SK-N-SH treated with all-trans-retinoic acid at 6 μM for 48 hours (cell line): Measurements from ENCODE around the gene S100P.

Experiments
- ATAC-seq: fragments of 200-7000 bp; cut with Tn5 transposase; 3 replicates; pipeline ENCODE4 v1.9.1; 2020; ENCODE audit warnings: mild to moderate bottlenecking, moderate library complexity
- ARNTL ChIP-seq: fragments of 450-650 bp; formaldehyde crosslinking; IDR thresholded peaks from 2 replicates; pipeline ENCODE4 v1.5.0; 2020; ENCODE audit warnings: low read depth, mild to moderate bottlenecking, moderate library complexity, borderline replicate concordance
- BACH2 ChIP-seq: fragments of 250-450 bp; sonication (Bioruptor Pico); IDR thresholded peaks from 2 replicates; pipeline ENCODE4 v1.9.0; 2021; ENCODE audit warnings: mild to moderate bottlenecking, borderline replicate concordance
- CREB5 ChIP-seq: fragments of 250-450 bp; sonication (Bioruptor Pico); IDR thresholded peaks from 2 replicates; pipeline ENCODE4 v1.5.1; 2020; ENCODE audit warnings: low read depth, mild to moderate bottlenecking, moderate library complexity
- CSDC2 ChIP-seq: fragments of 250-450 bp; sonication (Bioruptor Pico); IDR thresholded peaks from 2 replicates; pipeline ENCODE4 v1.5.0; 2020; ENCODE audit warnings: mild to moderate bottlenecking, moderate library complexity
- CSRNP3 ChIP-seq: fragments of 250-450 bp; sonication (Bioruptor Pico); IDR thresholded peaks from 2 replicates; pipeline ENCODE4 v1.5.1; 2021; ENCODE audit warnings: mild to moderate bottlenecking, moderate library complexity
- ESRRG ChIP-seq: fragments of 250-450 bp; sonication (Bioruptor Pico); IDR thresholded peaks from 2 replicates; pipeline ENCODE4 v1.6.1; 2021; ENCODE audit warnings: mild to moderate bottlenecking
- GLIS3 ChIP-seq: fragments of 250-450 bp; sonication (Bioruptor Pico); IDR thresholded peaks from 2 replicates; pipeline ENCODE4 v1.5.0; 2020; ENCODE audit warnings: mild to moderate bottlenecking, moderate library complexity
- ISL1 ChIP-seq: fragments of 250-450 bp; sonication (Bioruptor Pico); IDR thresholded peaks from 2 replicates; pipeline ENCODE4 v2.1.2; 2022; ENCODE audit warnings: mild to moderate bottlenecking, moderate library complexity
- OSR1 ChIP-seq: fragments of 250-450 bp; sonication (Bioruptor Pico); IDR thresholded peaks from 2 replicates; pipeline ENCODE4 v1.8.0; 2022; ENCODE audit warnings: moderate library complexity, mild to moderate bottlenecking, inconsistent platforms
- PPARA ChIP-seq: fragments of 250-450 bp; sonication (Bioruptor Pico); IDR thresholded peaks from 2 replicates; pipeline ENCODE4 v1.5.0; 2020; ENCODE audit warnings: mild to moderate bottlenecking, borderline replicate concordance
- RARB ChIP-seq: fragments of 250-450 bp; sonication (Bioruptor Pico); IDR thresholded peaks from 2 replicates; pipeline ENCODE4 v1.8.0; 2021; ENCODE audit warnings: mild to moderate bottlenecking, moderate library complexity
- SNAI2 ChIP-seq: fragments of 250-450 bp; sonication (Bioruptor Pico); IDR thresholded peaks from 2 replicates; pipeline ENCODE4 v1.5.0; 2020; ENCODE audit warnings: mild to moderate bottlenecking, moderate library complexity
- TCF4 ChIP-seq: fragments of 250-450 bp; sonication (Bioruptor Pico); IDR thresholded peaks from 2 replicates; pipeline ENCODE4 v1.8.0; 2021; ENCODE audit warnings: mild to moderate bottlenecking, moderate library complexity, borderline replicate concordance
- TOX ChIP-seq: fragments of 250-450 bp; sonication (Bioruptor Pico); IDR thresholded peaks from 2 replicates; pipeline ENCODE4 v1.8.0; 2021; ENCODE audit warnings: mild to moderate bottlenecking, moderate library complexity, borderline replicate concordance
- TSHZ2 ChIP-seq: fragments of 250-450 bp; sonication (Bioruptor Pico); IDR thresholded peaks from 2 replicates; pipeline ENCODE4 v1.5.0; 2020; ENCODE audit warnings: mild to moderate bottlenecking, moderate library complexity
- ZC3H10 ChIP-seq: fragments of 250-450 bp; sonication (Bioruptor Pico); IDR thresholded peaks from 2 replicates; pipeline ENCODE4 v1.5.1; 2021; ENCODE audit warnings: mild to moderate bottlenecking, moderate library complexity
- ZFP3 ChIP-seq: fragments of 250-450 bp; sonication (Bioruptor Pico); IDR thresholded peaks from 2 replicates; pipeline ENCODE4 v1.5.0; 2020; ENCODE audit warnings: mild to moderate bottlenecking, moderate library complexity
- ZFP30 ChIP-seq: fragments of 450-650 bp; formaldehyde crosslinking; IDR thresholded peaks from 2 replicates; pipeline ENCODE4 v1.5.0; 2022; ENCODE audit warnings: mild to moderate bottlenecking, moderate library complexity
- ZNF565 ChIP-seq: fragments of 450-650 bp; formaldehyde crosslinking; conservative IDR thresholded peaks from 2 replicates; pipeline ENCODE4 v1.5.0; 2020; ENCODE audit warnings: low read depth, mild to moderate bottlenecking, moderate library complexity
- ZNF8 ChIP-seq: fragments of 450-650 bp; formaldehyde crosslinking; IDR thresholded peaks from 2 replicates; pipeline ENCODE4 v1.5.0; 2020; ENCODE audit warnings: mild to moderate bottlenecking, moderate library complexity
- TF ChIP-seq, protein P1 (sequence below): fragments of 250-450 bp; sonication (Bioruptor Pico); IDR thresholded peaks from 2 replicates; pipeline ENCODE4 v1.8.0; 2020; ENCODE audit warnings: mild to moderate bottlenecking, moderate library complexity, borderline replicate concordance

Gene S100P

DNA sequence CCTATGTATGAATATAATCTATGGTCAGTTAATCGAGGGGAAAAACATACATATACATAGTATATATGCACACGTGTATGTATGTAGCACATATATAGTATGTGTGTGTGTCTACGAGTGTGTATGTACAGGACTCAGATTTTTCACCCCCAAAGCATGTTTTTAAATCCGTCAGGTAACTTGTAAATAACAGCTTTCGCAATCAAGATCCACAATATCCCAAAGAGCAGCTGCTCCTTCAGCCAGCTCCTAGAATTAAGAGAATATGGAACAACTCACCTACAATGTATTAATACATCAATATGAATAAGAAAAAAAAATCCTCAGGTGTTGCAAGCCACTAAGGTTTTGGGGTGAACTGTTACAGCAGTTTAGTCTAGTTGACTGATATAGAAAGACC lies 12.5 kb downstream of the S100P start:
- TF ChIP-seq ZNF8 (CRISPR knock-in tag) (no peak), ZFP3 (CRISPR knock-in tag) (no peak), ZFP30 (no peak), TOX (no peak), ZC3H10 (no peak), GLIS3 (no peak), ARNTL (CRISPR knock-in tag) (no peak), PPARA (no peak), OSR1 (CRISPR knock-in tag) (no peak)
- TF ChIP-seq, protein P1, sequence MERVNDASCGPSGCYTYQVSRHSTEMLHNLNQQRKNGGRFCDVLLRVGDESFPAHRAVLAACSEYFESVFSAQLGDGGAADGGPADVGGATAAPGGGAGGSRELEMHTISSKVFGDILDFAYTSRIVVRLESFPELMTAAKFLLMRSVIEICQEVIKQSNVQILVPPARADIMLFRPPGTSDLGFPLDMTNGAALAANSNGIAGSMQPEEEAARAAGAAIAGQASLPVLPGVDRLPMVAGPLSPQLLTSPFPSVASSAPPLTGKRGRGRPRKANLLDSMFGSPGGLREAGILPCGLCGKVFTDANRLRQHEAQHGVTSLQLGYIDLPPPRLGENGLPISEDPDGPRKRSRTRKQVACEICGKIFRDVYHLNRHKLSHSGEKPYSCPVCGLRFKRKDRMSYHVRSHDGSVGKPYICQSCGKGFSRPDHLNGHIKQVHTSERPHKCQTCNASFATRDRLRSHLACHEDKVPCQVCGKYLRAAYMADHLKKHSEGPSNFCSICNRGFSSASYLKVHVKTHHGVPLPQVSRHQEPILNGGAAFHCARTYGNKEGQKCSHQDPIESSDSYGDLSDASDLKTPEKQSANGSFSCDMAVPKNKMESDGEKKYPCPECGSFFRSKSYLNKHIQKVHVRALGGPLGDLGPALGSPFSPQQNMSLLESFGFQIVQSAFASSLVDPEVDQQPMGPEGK (CRISPR knock-in tag): no peak
- ATAC-seq: no peak

- ATAC-seq: peak; percentile 88
- TF ChIP-seq, protein P1 (CRISPR knock-in tag): no peak
- TF ChIP-seq ZFP3 (CRISPR knock-in tag): peak; percentile 70
- no peak for TF ChIP-seq CSRNP3 (CRISPR knock-in tag)
- TF ChIP-seq TSHZ2 (CRISPR knock-in tag): peak; percentile 84
Observed at GRCh38 chr4:6709230-6710114, 15.8 kb downstream of the S100P start, which contains the start of gene MRFAP1L1. Gene MRFAP1L1, minus strand, starts transcription at chr4:6709865. Its CDS starts 236 bp downstream, at chr4:6709629.

- ATAC-seq: peak; percentile 25
- TF ChIP-seq SNAI2 (CRISPR knock-in tag): no peak
- TF ChIP-seq ARNTL (CRISPR knock-in tag): no peak
- TF ChIP-seq ZFP3 (CRISPR knock-in tag): no peak
- TF ChIP-seq TOX: no peak
- no peak for TF ChIP-seq ZNF565 (CRISPR knock-in tag)
- TF ChIP-seq TCF4 (CRISPR knock-in tag): no peak
- TF ChIP-seq, all 23 proteins: peak for 0
Observed at GRCh38 chr4:6710282-6710681, 16.6 kb downstream of the S100P start.

GRCh38 chr4:6710996-6711395 lies 17.3 kb downstream of the S100P start:
- no peak for TF ChIP-seq BACH2 (CRISPR knock-in tag)
- ATAC-seq: no peak

GRCh38 chr4:6714954-6715353 lies 21.3 kb downstream of the S100P start:
- no peak for ATAC-seq
- TF ChIP-seq CSDC2 (CRISPR knock-in tag) (no peak), GLIS3 (no peak), ISL1 (CRISPR knock-in tag) (no peak), ZNF565 (CRISPR knock-in tag) (no peak), ZFP3 (CRISPR knock-in tag) (no peak), ZNF8 (CRISPR knock-in tag) (no peak), OSR1 (CRISPR knock-in tag) (no peak), TCF4 (CRISPR knock-in tag) (no peak), CREB5 (CRISPR knock-in tag) (no peak), ZC3H10 (no peak), ESRRG (no peak), RARB (no peak), CSRNP3 (CRISPR knock-in tag) (no peak)
- TF ChIP-seq, all 23 proteins: peak for 0
